ENCODE results near the gene FDCSP. TPM values are rescaled to one million over a fixed set of nuclear protein-coding genes. Genes with fewer than 3 reads are reported as not detected.

The FDCSP gene
- total RNA-seq, 1 experiment from 2014 or later = not detected

DNA sequence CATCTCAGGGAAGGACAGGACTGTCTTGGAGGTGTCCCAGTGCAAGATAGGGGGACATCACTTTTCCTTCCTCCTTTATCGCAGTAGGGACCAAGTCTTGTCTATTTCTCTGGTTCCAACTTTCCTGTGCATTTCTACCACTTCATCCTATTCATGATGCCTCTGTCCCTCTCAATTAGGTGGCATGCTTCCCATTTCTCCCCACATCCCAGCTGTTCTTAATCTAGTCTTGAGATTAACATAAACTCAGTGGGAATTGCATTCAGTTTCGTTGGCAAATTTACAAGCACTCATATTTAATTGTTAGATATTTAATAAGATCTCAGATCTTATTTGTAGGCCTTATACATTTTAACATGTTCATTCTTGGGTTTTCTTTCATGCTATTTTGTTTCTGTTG lies 46.1 kb upstream of the FDCSP start:
- Histone ChIP-seq H3K4me2 (ENCODE audit: low read length) (no peak overlapping the region), H3K4me1 (ENCODE audit: insufficient read depth, low read length) (no peaks in the 10 kb centered on the region), H2AFZ (ENCODE audit: low read length) (no peak overlapping the region), H3K9me3 (ENCODE audit: low read length) (no peaks in the 10 kb centered on the region), H3K79me2 (ENCODE audit: low read length) (no peaks in the 10 kb centered on the region), H3K4me3 (ENCODE audit: low read length) (no peak overlapping the region), H3K36me3 (ENCODE audit: low read depth, low read length) (no peaks in the 10 kb centered on the region), H3K9me2 (replicated peaks; ENCODE audit: low read length) (no peaks in the 10 kb centered on the region), H3F3A (ENCODE audit: low read length, unreplicated experiment) (no peaks in the 10 kb centered on the region), H4K20me1 (ENCODE audit: low read length) (no peaks in the 10 kb centered on the region), H3K27ac (ENCODE audit: low read length) (no peak overlapping the region), H3K9ac (ENCODE audit: low read length) (no peak overlapping the region), H3K27me3 (ENCODE audit: low read length) (0 out of 2 replicates have a peak, but pooled peaks cover 12% of the 10 kb centered on the region)
- ChIA-PET CTCF (no interaction called here), POLR2A (ENCODE audit: unreplicated experiment) (no interaction called here)
- TF ChIP-seq EZH2 (IDR thresholded peaks at IDR 0.05; ENCODE audit: low read length, unreplicated experiment) (no peak), EZH2phosphoT487 (IDR thresholded peaks at IDR 0.05; ENCODE audit: borderline replicate concordance, low read length) (no peak)
- TF ChIP-seq, protein P1, sequence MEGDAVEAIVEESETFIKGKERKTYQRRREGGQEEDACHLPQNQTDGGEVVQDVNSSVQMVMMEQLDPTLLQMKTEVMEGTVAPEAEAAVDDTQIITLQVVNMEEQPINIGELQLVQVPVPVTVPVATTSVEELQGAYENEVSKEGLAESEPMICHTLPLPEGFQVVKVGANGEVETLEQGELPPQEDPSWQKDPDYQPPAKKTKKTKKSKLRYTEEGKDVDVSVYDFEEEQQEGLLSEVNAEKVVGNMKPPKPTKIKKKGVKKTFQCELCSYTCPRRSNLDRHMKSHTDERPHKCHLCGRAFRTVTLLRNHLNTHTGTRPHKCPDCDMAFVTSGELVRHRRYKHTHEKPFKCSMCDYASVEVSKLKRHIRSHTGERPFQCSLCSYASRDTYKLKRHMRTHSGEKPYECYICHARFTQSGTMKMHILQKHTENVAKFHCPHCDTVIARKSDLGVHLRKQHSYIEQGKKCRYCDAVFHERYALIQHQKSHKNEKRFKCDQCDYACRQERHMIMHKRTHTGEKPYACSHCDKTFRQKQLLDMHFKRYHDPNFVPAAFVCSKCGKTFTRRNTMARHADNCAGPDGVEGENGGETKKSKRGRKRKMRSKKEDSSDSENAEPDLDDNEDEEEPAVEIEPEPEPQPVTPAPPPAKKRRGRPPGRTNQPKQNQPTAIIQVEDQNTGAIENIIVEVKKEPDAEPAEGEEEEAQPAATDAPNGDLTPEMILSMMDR (conservative IDR thresholded peaks at IDR 0.05; ENCODE audit: low read depth, low read length) = no peak
- intact Hi-C loops (cut with micrococcal nuclease) = loop anchor here (5.0 kb wide), 1 partner anchor 488 kb away; no protein-coding TSS in a partner anchor
- no TSS peak for BruUV-seq (replicated peaks)
- DNase-seq = no peak
- no peak for ATAC-seq

DNA sequence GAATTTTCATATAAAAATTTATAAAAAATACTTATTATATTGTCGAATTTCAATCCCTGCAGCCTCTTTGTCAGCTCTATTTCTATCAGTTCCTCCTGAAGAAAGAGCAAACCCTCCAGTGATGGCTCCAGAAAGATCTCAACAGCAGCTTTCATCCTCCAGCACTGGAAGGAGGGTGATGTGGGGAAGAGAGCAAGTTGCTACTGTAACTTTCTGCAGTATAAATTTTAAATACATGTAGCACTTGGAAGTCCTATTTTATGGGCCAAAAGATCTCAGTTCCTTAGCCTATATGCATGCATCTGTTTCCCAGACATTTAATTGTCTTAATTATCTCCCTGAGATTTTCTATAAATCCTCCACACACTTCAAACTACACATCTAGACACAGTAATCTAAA lies 44.1 kb upstream of the FDCSP start:
- CTCF ChIA-PET = interaction anchor here (0.7 kb wide), 1 partner anchor 416 kb away, joined by 3 read pairs; no protein-coding TSS in a partner anchor

More for the DNA sequence above, 44.1 kb upstream of the FDCSP start:
- TF ChIP-seq EZH2phosphoT487 (IDR thresholded peaks at IDR 0.05; ENCODE audit: borderline replicate concordance, low read length) (no peak), EZH2 (IDR thresholded peaks at IDR 0.05; ENCODE audit: low read length, unreplicated experiment) (no peak)
- TF ChIP-seq, protein P1 (conservative IDR thresholded peaks at IDR 0.05; ENCODE audit: low read depth, low read length) = no peak
- Histone ChIP-seq H3K4me2 (ENCODE audit: low read length) (no peak overlapping the region), H3K27me3 (ENCODE audit: low read length) (peaks cover 13% of the 10 kb centered on the region; the same call in 1 of the 2 replicates), H2AFZ (ENCODE audit: low read length) (no peak overlapping the region), H3F3A (ENCODE audit: low read length, unreplicated experiment) (no peaks in the 10 kb centered on the region), H3K4me3 (ENCODE audit: low read length) (no peak overlapping the region), H3K9ac (ENCODE audit: low read length) (no peak overlapping the region), H3K9me3 (ENCODE audit: low read length) (no peaks in the 10 kb centered on the region), H3K79me2 (ENCODE audit: low read length) (no peaks in the 10 kb centered on the region), H4K20me1 (ENCODE audit: low read length) (no peaks in the 10 kb centered on the region), H3K36me3 (ENCODE audit: low read depth, low read length) (no peaks in the 10 kb centered on the region), H3K9me2 (replicated peaks; ENCODE audit: low read length) (no peaks in the 10 kb centered on the region), H3K27ac (ENCODE audit: low read length) (no peak overlapping the region), H3K4me1 (ENCODE audit: insufficient read depth, low read length) (no peaks in the 10 kb centered on the region)
- no peak for ATAC-seq
- no peak for DNase-seq
- BruUV-seq (replicated peaks) = no TSS peak
- intact Hi-C loops (cut with micrococcal nuclease) = loop anchor here (2.0 to 5.0 kb wide), 2 partner anchors 377 to 490 kb away; no protein-coding TSS in a partner anchor
- POLR2A ChIA-PET (ENCODE audit: unreplicated experiment) = no interaction called here

Measured in PC-3 (cell line).